Esophagus squamous epithelium (tissue), 5 donors: Measurements from ENCODE around the gene AJUBA. TPM values are rescaled to one million over a fixed set of nuclear protein-coding genes. Genes with fewer than 3 reads are reported as not detected.

Experiments
- DNase-seq: peaks from one replicate; lab custom pipeline; 2025; lab: John Stamatoyannopoulos, UW
- H3K27ac ChIP-seq, 4 donors: fragments of 200-600 bp; sonication (generic); one replicate each; pipeline ENCODE4 v1.5.1; 2016 to 2019; ENCODE audit warnings: mild to moderate bottlenecking in 1 of 4
- H3K27me3 ChIP-seq, 4 donors: fragments of 200-600 bp; sonication (generic); 1 replicate in 3 of 4; 2 replicates in 1 of 4; pipeline versions ENCODE4 v1.5.1 to v1.6.0; 2017 to 2021; ENCODE audit warnings: antibody characterized with exemption in 1 of 4
- H3K36me3 ChIP-seq, 3 donors: fragments of 200-600 bp; sonication (generic); one replicate each; pipeline ENCODE4 v1.5.1; 2016 to 2019
- H3K4me1 ChIP-seq, 3 donors: fragments of 200-600 bp; sonication (generic); one replicate each; pipeline ENCODE4 v1.5.1; 2017 to 2019
- H3K4me3 ChIP-seq, 4 donors: fragments of 200-600 bp; sonication (generic); 1 replicate in 3 of 4; 2 replicates in 1 of 4; pipeline ENCODE4 v1.5.1; 2016 to 2019; ENCODE audit warnings: mild to moderate bottlenecking in 2 of 4, moderate library complexity in 1 of 4
- H3K9me3 ChIP-seq, 3 donors: fragments of 200-600 bp; sonication (generic); one replicate each; pipeline ENCODE4 v1.5.1; 2016 to 2019
- POLR2A ChIP-seq, 4 donors: fragments of 450-650 bp; IDR thresholded peaks; one replicate each; pipeline ENCODE4 v1.6.1; 2017; ENCODE audit warnings: antibody characterized with exemption in 4 of 4, mild to moderate bottlenecking in 4 of 4, moderate library complexity in 3 of 4
- WGBS, 2 donors: methylation state at CpG; one replicate each; pipeline ENCODE4 v1.1.5; 2018; 5-methylcytosine and 5-hydroxymethylcytosine counted together
- intact Hi-C: fragments of 100-400 bp; cut with DNase I; formaldehyde crosslinking; loops from one replicate; pipeline ENCODE4 v1.15.0; 2022
- total RNA-seq, 4 donors: library from RNA; depleted of rRNA; stranded (reverse); fragments of >200 nt; gene quantifications; one replicate each; pipeline ENCODE4 v1.1.0, GENCODE V29; 2016
- TF ChIP-seq, protein P1 (sequence below), 6 experiments: fragments of 450-650 bp in 4 of 6; fragments of 200-600 bp in 2 of 6; sonication (generic) in 2 of 6; IDR thresholded peaks; one replicate each; pipeline ENCODE4 v1.5.1; 2016 to 2019; ENCODE audit warnings: antibody characterized with exemption in 6 of 6, mild to moderate bottlenecking in 4 of 6, moderate library complexity in 4 of 6
- donor health status: DM: yes; HTN: yes; CAD: no.

Gene AJUBA
- total RNA-seq, 4 donors from 2014 or later = 31.3 to 44.3 (median 34.5) TPM

GRCh38 chr14:22984959-22985658 is 2.8 kb upstream of the AJUBA start:
- Histone ChIP-seq H3K4me1 (peaks cover 0 to 39% (median 3%) of the 10 kb centered on the region in 3 donors), H3K27ac (no peak overlapping the region), H3K27me3 (peaks cover 0 to 18% (median 0%) of the 10 kb centered on the region in 4 donors), H3K9me3 (no peaks in the 10 kb centered on the region), H3K36me3 (peaks cover 0 to 28% (median 3%) of the 10 kb centered on the region in 3 donors), H3K4me3 (no peak overlapping the region)
- no peak for DNase-seq
- intact Hi-C loops = loop anchor here (5.0 kb wide), 1 partner anchor 72 kb away; the partner anchor contains the start of gene CDH24
- TF ChIP-seq, protein P1, sequence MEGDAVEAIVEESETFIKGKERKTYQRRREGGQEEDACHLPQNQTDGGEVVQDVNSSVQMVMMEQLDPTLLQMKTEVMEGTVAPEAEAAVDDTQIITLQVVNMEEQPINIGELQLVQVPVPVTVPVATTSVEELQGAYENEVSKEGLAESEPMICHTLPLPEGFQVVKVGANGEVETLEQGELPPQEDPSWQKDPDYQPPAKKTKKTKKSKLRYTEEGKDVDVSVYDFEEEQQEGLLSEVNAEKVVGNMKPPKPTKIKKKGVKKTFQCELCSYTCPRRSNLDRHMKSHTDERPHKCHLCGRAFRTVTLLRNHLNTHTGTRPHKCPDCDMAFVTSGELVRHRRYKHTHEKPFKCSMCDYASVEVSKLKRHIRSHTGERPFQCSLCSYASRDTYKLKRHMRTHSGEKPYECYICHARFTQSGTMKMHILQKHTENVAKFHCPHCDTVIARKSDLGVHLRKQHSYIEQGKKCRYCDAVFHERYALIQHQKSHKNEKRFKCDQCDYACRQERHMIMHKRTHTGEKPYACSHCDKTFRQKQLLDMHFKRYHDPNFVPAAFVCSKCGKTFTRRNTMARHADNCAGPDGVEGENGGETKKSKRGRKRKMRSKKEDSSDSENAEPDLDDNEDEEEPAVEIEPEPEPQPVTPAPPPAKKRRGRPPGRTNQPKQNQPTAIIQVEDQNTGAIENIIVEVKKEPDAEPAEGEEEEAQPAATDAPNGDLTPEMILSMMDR (IDR thresholded peaks at IDR 0.05) = no peak
- no peak for TF ChIP-seq POLR2A (IDR thresholded peaks at IDR 0.05)
- WGBS, 2 donors = 87 to 88% methylated on average over 6 of the region's 6 CpGs

DNA sequence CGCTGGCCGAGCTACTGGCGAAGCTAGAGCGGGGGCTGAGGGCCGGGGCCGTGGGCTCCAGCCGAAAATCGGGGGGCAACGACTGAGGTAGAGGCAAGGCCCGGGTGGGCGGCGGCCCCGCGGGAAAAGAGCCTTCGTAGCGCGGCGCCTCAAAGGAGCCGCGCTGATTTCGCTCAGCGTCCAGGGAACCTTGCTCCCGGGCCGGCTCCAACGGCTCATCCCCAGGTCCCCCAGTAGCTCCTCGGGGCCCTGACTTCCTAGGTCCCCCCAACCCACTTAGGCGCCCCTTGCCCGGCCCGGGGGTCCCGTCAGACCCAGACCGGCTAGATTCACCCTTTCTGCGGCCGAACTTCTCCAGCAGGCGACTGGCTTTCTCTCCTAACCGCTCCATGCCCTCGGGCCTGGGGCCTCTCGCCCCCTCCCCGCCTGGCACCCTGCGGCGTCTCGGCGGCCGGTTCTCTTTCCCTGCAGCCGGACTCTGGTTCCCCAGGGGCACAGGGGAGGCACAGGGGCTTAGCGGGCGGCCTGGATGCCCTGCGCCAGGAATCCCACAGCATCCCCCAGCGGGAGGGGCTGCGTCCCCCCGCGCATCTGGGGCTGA is 375 bp downstream of the AJUBA start:
- peak overlapping the region; percentile 90 to 95 (median 94) for H3K27ac ChIP-seq
- peak overlapping the region; percentile 80 to 92 (median 86) for H3K4me3 ChIP-seq
- TF ChIP-seq, protein P1 (IDR thresholded peaks at IDR 0.05) = no peak
- peak in 1 of 4 donors; percentile 32 for TF ChIP-seq POLR2A (IDR thresholded peaks at IDR 0.05)
- H3K4me1 ChIP-seq = peaks cover 16 to 70% (median 21%) of the 10 kb centered on the region in 3 donors
- H3K9me3 ChIP-seq = no peaks in the 10 kb centered on the region
- 0 to 1% methylated on average over 3 to 30 of the region's 51 CpGs for WGBS, 2 donors
- H3K27me3 ChIP-seq = peaks cover 0 to 18% (median 0%) of the 10 kb centered on the region in 4 donors
- intact Hi-C loops = no loop called here
- no peaks in the 10 kb centered on the region for H3K36me3 ChIP-seq
- DNase-seq = no peak

DNA sequence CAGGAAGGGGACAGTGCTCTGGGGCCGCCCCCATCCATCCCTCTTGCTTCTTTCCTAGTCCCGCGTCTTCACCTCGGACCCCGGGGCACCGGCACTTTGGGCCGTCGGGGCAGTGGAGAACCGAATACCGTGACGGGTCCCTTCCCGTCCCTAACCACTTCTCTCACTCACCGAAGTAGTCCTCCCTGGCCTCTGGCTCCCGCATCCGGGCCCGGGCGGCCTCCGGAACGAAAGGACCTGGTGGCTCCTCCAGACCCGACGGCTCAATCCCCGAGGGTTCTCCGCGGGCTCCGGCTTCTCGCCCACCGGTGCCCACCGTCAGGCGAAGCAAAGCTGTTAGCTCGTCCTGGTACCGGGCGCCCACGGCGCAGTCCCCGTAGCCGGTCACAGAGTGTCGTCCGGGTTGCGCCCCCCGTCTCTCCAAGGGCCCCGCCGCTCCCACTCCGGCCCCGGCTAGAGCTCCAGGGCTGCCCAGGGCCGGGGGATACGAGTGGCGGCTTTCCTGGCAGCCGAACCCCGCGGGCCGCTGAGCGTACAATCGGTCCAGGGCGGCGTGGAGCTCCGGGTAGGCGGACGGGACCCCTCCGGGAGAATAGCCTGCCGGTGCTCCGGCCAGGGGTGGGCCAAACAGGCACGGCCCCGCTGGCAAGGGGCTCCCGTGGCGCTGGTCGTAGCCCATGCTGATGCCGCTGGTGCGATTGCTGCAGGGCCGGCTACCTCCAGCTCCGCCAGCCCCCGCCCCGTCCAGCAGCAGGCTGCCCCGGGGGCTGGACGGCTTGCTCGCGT is 1.1 kb downstream of the AJUBA start:
- 1 to 3% methylated on average over 17 to 30 of the region's 76 CpGs for WGBS, 2 donors
- TF ChIP-seq POLR2A (IDR thresholded peaks at IDR 0.05) = no peak
- TF ChIP-seq, protein P1 (IDR thresholded peaks at IDR 0.05) = no peak
- peak overlapping the region; percentile 90 to 95 (median 94) for H3K27ac ChIP-seq
- H3K4me3 ChIP-seq = peak overlapping the region; percentile 80 to 92 (median 86)
- H3K36me3 ChIP-seq = peaks cover 0 to 6% (median 0%) of the 10 kb centered on the region in 3 donors
- H3K27me3 ChIP-seq = peaks cover 0 to 18% (median 0%) of the 10 kb centered on the region in 4 donors
- no peak for DNase-seq
- intact Hi-C loops = no loop called here
- peaks cover 23 to 77% (median 27%) of the 10 kb centered on the region in 3 donors for H3K4me1 ChIP-seq
- no peaks in the 10 kb centered on the region for H3K9me3 ChIP-seq

- H3K4me1 ChIP-seq = peaks cover 23 to 83% (median 27%) of the 10 kb centered on the region in 3 donors
- H3K27ac ChIP-seq = peak overlapping the region; percentile 90 to 95 (median 94)
- peaks cover 0 to 12% (median 0%) of the 10 kb centered on the region in 3 donors for H3K36me3 ChIP-seq
- H3K4me3 ChIP-seq = peak overlapping the region; percentile 80 to 92 (median 86)
- no peak for DNase-seq
- H3K9me3 ChIP-seq = no peaks in the 10 kb centered on the region
- WGBS, 2 donors = 0 to 8% methylated on average over 2 of the region's 41 CpGs
- intact Hi-C loops = no loop called here
- H3K27me3 ChIP-seq = peaks cover 0 to 18% (median 0%) of the 10 kb centered on the region in 4 donors
- peak in 1 of 4 donors; percentile 52 for TF ChIP-seq POLR2A (IDR thresholded peaks at IDR 0.05)
- TF ChIP-seq, protein P1 (IDR thresholded peaks at IDR 0.05) = peak in 1 of 6 experiments; percentile 4
These were observed 1.7 kb downstream of the AJUBA start for GRCh38 chr14:22980672-22981089.
